Adipose tissue (tissue), 3 donors: ENCODE data around the gene DPEP2. TPM values are rescaled to one million over a fixed set of nuclear protein-coding genes. Genes with fewer than 3 reads are reported as not detected.
"Not testable (repeated sequence)": the region's sequence is repeated elsewhere in the genome, so short reads cannot be mapped to it uniquely, and the experiment has no call there.

ENCODE experiments used
- H3K27ac ChIP-seq: one replicate; pipeline ENCODE4 v1.5.1; 2013; ENCODE audit warnings: low read depth, low read length
- WGBS, 3 donors: extraction: QIAGEN DNeasy Blood & Tissue Kit; methylation state at CpG; one replicate each; pipeline ENCODE4 v1.1.7; 2013; 5-methylcytosine and 5-hydroxymethylcytosine counted together
- polyA plus RNA-seq, 3 donors: library from polyadenylated mRNA; stranded (reverse); fragments of 200-250 nt; gene quantifications; one replicate each; pipeline ENCODE4 v1.2.3, GENCODE V29; 2013
- donor health status: healthy with polysubstance abuse.
- donor health status: Bipolar disorder and iron deficiency.
- donor health status: healthy.

Gene DPEP2
- polyA plus RNA-seq, 3 donors, result 0.76 to 4.2 (median 3.2) TPM

GRCh38 chr16:67982011-67982696, 17.1 kb downstream of the DPEP2 start:
- WGBS, 3 donors, result 94 to 96% (median 95%) methylated on average over 45 to 49 of the region's 49 CpGs
- H3K27ac ChIP-seq, result no peak overlapping the region

- WGBS, 3 donors, result 52 to 70% (median 67%) methylated on average over 49 to 62 of the region's 62 CpGs
- H3K27ac ChIP-seq, result no peak within 1 kb of the TSS
These were observed 19.2 kb downstream of the DPEP2 start, which contains the start of gene DPEP3 for GRCh38 chr16:67979955-67980678. Gene DPEP3 (minus strand): TSS chr16:67980499. CDS start chr16:67980380, 119 bp downstream.

- no peak overlapping the region for H3K27ac ChIP-seq
- 77 to 88% (median 87%) methylated on average over 9 of the region's 9 CpGs for WGBS, 3 donors
These were observed 21.6 kb downstream of the DPEP2 start for GRCh38 chr16:67977469-67978227.

DNA sequence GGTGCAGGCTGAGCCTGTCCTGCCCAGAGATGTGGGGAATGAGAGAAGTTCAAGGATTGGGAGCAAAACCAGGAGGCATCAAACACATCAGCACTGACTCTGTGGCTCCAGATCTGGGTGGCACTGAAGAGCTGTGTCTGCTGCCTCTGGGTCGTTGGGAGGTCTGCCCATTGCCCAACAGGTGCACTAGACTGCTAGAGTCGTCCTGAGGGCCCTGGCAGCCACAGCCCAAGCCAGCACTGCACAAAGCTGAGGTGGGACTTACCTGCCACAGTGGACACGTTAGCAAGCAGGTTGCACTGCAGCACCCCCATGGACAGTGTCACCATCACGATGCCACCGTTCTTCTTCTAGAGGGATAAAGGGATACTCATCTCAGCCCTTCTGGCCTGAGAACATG, 22.3 kb downstream of the DPEP2 start:
- WGBS, 3 donors, result 64 to 75% (median 72%) methylated on average over 5 of the region's 5 CpGs
- no peak overlapping the region for H3K27ac ChIP-seq

GRCh38 chr16:67976205-67976604, 23.1 kb downstream of the DPEP2 start:
- H3K27ac ChIP-seq, result no peak overlapping the region
- 88 to 98% (median 96%) methylated on average over 2 of the region's 2 CpGs for WGBS, 3 donors

GRCh38 chr16:67975321-67976105, 23.8 kb downstream of the DPEP2 start:
- 65 to 78% (median 74%) methylated on average over 14 of the region's 14 CpGs for WGBS, 3 donors

GRCh38 chr16:67972285-67972684, 27.0 kb downstream of the DPEP2 start:
- H3K27ac ChIP-seq, result not testable (repeated sequence)
- WGBS, 3 donors, result 85 to 92% (median 89%) methylated on average over 7 of the region's 7 CpGs

More at GRCh38 chr16:67975321-67976105, 23.8 kb downstream of the DPEP2 start:
- H3K27ac ChIP-seq, result no peak overlapping the region

GRCh38 chr16:67971111-67971510, 28.2 kb downstream of the DPEP2 start:
- whole genome bisulfite sequencing, 3 donors, result 94 to 98% (median 96%) methylated on average over 9 of the region's 9 CpGs
- no peak overlapping the region for H3K27ac ChIP-seq

GRCh38 chr16:67969254-67970039, 29.8 kb downstream of the DPEP2 start:
- WGBS, 3 donors, result 45 to 56% (median 51%) methylated on average over 40 of the region's 40 CpGs
- no peak overlapping the region for H3K27ac ChIP-seq

GRCh38 chr16:67968400-67969253, 30.7 kb downstream of the DPEP2 start, which contains the start of gene SLC12A4:
Gene SLC12A4 (minus strand): TSS chr16:67968637. CDS start chr16:67968553, 84 bp downstream.
- peak within 1 kb of the TSS; percentile 84 for H3K27ac ChIP-seq
- 0 to 2% (median 1%) methylated on average over 42 to 78 of the region's 78 CpGs for WGBS, 3 donors

DNA sequence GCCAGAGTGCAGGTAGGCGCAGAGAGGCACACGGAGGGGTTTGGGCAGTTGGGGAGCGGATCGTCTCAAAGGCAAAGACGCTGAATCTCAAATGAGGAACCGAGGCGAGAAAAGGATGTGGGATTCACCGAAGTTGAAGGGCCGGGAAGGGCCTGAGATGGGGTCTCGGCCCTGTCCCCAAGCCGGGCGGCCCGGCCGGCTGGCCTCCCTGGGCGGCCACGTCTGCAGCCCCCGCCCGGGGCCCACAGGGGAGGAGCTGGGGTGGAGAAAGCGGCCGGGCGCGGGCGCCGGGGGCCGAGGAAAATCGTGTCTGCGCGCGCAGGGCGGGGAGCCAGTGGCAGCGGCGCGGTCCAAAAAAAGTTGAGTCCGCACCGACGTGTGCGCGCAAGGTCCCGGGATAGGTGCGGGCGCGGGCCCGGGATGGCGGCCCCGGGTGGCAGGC, 31.3 kb downstream of the DPEP2 start:
- WGBS, 3 donors, result 1 to 4% (median 1%) methylated on average over 30 to 45 of the region's 45 CpGs
- H3K27ac ChIP-seq, result peak overlapping the region; percentile 84

- 13 to 40% (median 15%) methylated on average over 18 of the region's 18 CpGs for WGBS, 3 donors
- peak overlapping the region; percentile 84 for H3K27ac ChIP-seq
These were observed 31.9 kb downstream of the DPEP2 start for GRCh38 chr16:67967183-67967957.

GRCh38 chr16:67966549-67967182, 32.6 kb downstream of the DPEP2 start:
- H3K27ac ChIP-seq, result no peak overlapping the region
- 36 to 79% (median 45%) methylated on average over 3 of the region's 3 CpGs for WGBS, 3 donors

- WGBS, 3 donors, result 66 to 83% (median 71%) methylated on average over 11 of the region's 11 CpGs
- no peak overlapping the region for H3K27ac ChIP-seq
These were observed 33.4 kb downstream of the DPEP2 start for GRCh38 chr16:67965668-67966548.
